Raji (cell line): Measurements from ENCODE around the gene TNS3.

Source experiments
- POLR2A ChIP-seq: IDR thresholded peaks from 2 replicates; pipeline ENCODE4 v1.6.1; 2011; ENCODE audit warnings: low read depth, low read length, control low read depth; ENCODE audit not compliant: insufficient read depth

Gene TNS3

DNA sequence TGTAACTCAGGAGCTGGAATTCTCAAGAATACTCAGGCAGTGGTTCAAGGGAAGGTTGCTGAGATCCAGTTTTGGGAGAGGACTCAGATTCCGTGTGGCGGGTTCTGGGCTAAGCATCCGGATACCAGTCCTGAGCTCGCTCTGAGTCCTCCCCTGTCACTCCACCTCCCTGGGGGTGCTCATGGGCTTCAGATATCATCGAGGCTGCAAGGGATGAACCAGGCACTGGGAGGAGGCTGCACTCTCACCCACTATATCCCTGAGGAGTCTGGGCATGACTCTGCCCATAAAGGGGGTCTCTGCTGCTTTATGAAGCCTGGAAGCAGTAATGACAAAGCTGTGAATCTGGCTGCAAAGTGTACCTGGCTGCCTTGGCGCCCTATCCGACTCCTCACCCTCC lies 188.5 kb downstream of the TNS3 start:
- TF ChIP-seq POLR2A: no peak

DNA sequence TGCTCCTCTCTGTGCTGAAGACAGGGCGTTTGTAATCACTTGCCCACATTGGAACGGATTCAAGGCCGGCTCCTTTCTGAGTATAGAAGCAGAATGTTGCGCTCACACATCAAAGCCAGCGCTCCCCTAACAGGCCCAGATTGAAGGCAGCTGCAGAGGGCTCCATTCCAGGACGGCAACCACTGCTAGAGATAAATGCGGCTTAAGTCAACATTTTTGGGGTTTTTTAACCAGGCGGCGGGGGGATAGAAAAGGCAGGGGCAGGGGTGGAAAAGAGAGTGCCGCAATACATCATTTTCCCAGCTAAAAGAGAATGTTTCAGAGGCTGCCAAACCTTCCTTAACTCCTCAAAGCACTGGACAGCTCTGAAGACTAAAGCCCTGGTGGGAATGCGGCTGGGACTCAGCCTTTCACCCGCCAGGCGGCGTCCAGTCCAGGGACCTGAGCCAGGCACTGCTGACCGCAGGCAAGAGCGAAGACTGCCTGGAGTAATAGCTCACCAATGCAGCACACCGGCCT lies 189.6 kb downstream of the TNS3 start:
- TF ChIP-seq POLR2A: no peak

DNA sequence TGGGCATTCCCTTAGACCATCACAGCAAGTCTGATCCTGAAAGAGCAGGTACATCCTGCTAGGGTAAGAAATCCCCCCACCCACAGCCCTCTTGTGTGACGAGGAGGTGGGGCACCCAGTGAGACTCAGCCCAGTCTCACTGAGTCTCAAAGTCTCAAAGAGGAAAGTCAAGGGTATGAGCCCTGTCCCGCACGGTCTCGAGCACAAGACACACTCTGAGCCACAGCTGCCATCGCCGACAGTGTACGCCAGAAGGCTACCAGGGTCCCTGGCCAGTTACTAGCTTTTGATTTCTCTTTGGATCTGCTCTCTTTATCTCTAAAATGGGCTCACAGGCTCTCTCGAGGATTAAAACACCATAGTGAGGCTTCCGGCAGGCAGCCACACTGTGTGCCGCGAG lies 190.2 kb downstream of the TNS3 start:
- no peak for TF ChIP-seq POLR2A

DNA sequence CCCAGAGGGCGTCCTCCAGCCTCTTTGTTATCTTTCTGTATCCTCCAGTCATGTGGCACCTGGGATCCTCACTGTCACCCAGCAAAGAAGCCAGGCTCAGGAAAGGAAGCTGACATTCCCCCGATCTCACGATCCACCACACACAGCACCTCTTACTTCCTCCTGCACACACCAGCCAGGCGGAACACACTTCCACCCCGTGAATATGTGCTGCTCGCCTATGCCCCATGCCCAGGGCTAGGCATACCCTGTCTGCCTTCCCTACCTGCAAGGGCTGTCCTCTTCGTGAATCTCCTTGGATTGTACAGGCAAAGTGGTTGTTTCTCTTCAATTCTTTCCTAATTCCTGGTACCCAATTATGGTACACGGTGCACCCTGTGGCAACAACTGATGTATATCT lies 191.0 kb downstream of the TNS3 start:
- TF ChIP-seq POLR2A: no peak

DNA sequence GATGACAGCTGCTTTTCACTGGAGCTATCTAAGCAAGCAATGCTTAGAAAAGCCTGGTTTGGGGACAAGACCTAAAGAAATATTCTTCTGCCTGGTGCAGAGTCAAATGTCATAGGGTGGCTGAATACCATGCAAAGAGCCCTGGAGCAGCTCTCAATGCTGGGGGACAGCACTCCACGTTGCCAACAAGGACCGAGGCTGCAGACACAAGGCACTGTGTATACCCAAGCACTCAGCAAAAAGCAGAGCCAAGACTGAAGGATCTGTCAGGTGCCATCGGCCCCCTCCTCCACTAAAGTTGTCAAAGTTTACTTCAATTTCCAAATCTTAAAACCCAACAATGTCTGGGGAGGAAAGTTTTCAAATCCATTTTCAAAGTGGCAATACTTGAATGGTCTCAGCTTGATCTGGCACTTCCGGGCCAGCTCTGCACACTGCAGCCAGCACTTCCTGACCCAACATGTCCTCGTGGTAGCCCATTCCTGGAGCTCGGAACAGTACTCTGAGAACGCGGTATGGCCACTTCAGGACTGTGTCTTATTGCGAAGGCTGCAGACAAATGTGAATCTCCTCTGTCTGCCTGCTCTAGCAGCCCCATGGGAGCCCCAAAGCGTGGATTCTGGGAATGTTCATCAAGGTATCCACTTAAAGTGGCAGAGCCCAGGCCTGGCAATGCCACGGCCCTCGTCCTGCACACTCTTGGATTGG lies 191.8 kb downstream of the TNS3 start:
- TF ChIP-seq POLR2A: no peak

DNA sequence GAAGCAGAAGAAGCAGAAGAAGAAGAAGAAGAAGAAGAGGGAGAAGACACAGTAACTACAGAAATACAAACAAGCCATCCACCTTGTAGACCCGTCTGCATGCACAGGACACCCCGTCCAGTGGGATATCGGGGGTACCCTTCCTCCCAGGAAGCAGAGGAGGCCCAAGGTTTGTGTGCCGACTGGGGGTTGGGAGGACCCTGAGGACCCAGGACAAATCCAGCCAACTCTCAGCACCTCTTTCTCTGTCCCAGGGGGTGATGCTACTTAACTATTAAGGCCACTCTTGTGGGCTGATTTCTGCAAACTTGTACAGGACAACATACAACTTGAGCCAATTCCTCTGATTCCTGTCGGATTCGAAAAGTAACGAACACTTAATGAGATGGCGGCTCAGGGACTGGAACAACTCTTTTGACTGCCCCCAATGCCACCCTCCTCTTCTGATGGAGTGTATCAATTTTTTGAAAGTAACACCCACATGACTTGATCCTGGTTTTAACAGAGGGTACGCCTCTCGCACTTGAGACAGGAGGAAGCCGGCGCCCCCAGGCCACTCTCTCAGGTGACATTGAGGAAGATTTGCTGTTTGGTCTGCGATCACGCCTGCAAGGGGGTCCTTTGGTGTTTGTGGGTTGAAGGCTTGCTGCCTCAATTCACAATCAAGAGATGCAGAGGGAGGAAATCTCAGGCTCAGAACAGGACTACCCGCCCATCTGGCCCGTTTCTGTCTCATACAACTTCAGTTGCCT lies 192.6 kb downstream of the TNS3 start:
- no peak for TF ChIP-seq POLR2A

DNA sequence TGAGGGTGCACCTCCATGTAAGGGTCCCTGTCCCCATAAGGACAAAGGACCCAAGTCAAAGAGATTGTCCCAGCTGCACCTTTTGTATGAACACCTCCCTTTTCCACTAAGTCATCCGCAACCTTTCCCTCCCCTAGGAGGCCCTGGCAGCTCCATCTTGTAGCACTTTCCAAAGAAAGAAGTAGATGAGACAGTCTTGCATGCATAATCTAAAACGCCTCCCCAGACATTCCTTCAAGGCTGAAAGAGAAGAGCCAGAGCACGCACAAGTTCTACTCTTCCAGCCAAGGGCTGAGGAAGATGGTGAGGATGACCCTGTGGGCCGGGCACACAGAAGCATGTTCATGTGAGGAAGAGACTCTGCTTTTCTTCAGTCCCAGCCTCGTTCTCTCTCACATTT lies 194.4 kb downstream of the TNS3 start:
- no peak for TF ChIP-seq POLR2A

DNA sequence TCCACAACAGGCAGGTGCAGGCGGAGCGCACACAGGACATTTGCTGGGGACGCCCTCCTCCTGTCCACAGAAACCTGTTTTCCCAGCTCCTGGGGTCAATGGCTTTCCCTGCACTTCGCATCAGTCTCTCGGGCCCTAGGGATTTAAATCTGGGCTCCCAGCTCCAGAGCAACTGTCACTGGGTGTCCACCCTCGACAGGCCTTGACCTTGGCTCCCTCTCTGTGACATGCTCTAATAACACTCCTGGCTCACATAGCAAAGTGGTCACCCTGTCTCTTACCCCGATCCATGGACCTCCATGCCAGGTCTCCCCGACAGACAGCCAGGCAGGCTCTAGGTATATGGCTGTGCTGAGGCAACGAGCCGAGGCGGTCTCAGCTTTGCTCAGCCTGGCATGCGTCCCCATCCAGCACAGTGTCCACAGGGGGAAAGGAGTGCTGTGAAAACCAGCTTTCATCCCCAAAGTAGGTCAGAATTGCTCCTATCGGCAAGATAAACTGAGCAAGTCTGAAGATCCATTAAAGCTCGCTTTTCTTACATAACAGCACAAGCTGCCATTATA lies 195.6 kb downstream of the TNS3 start:
- TF ChIP-seq POLR2A: no peak

DNA sequence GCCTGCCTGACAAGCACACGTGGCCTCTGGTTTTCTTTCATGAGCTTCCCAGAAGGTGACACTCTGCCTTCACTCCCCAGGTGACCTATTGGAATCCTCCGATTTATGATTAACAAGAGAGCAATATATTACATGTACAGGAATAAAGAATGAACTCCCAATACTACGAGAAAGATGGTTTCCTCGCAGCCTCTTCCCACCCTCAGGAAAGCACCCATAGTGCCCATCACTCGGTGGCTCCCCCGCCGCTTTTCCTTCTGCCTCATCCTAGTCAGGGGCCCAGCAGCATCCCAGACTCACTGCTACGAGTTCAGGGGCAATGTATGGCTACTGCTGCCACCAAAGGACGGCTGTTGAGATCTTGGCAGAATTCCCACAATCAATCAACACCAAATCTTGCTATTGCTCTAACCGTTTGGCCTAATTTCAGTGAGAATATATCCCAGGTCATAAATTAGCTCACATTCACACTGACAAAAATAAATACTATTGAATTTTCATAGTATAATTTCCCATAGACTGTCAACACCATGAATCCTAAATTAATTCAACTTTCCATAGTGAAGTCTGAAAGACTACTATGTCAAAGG lies 196.3 kb downstream of the TNS3 start:
- no peak for TF ChIP-seq POLR2A

DNA sequence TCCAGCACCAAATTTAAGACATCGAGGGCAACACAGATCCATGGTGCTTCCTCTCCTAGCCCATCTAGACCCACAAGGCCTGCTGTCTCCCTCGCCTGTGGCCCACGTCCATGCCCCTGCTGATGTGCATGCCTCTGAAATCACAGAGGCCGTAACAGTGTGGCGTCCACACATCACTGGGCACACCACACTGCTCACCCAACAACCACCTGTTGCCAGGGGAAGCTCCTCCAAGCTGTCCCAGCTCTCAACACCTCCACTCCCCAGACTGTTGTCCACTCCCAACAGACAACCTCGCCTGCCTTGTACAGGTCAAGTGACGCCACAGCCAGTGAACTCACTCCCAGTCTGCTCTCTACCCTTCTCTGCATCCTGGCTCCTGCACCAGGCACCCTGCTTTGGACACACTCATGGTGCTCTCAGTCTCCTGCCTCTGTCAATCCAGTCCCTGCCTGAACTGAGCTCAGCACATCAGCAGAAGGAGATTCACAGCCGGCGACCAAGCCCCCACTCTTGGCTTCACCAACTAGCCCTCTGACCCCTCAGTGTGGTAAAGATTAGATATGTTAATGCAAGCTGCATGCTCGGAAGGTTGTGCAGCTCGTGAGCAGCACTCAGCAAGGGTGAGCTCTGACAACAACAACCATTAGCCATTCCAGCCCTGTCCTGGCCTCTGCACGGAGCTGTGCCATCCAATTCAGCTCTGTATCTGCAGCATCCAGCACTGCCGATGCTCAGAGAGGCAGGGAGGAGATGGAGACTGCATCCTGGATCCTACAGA lies 197.0 kb downstream of the TNS3 start:
- TF ChIP-seq POLR2A: no peak

DNA sequence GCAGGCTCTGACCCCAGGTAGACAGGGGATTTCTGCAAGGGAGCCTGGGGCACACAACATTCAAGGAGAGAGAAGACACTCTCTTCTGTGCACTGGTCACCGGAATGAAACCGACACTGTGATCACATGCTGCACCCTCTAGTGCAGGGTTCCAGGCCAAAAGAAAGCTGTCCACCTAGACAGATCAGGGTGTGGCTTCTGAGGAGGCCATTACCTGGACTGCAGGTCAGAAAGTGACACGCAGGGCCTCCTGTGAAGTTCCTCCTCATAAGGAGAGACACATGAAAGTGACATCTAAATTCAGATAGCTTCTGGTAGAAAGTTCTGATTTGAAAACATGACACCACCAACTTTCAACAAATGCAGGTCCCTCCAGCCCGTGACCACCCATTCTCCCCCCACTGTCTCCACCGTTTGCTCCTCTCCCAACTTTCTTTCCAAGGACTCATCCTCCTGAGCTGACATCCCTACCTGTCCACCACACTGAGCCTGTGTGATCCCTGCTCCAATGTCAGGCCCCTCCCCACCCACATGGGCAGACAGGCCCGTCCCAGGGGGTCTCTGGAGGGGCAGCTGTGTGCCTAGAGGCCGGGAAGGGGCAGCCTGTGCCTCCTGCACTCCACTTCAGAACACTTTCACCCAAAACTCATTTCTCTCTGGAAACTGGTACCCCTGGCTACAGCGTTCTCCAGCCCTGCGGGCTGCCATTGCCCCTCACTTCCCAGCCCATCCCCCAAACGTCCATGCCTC lies 198.0 kb downstream of the TNS3 start:
- no peak for TF ChIP-seq POLR2A

DNA sequence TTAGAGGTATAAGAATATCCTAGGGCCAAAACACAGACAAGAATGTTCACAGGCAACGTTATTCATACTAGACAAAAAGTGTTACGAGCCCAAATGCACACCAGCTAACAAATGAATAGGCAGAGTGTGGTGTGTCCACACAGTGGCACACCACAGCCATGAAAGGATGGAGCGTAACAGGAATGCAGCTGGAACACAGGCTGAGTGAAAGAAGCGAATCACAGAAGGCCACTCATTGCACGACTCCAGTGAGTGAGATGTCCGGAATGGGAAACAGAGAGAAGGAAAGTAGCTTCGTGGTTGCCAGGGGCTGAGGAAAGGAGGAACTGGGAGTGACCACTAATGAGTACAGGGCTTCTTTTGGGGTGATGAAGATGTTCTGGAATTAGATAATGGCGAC lies 198.8 kb downstream of the TNS3 start:
- no peak for TF ChIP-seq POLR2A

DNA sequence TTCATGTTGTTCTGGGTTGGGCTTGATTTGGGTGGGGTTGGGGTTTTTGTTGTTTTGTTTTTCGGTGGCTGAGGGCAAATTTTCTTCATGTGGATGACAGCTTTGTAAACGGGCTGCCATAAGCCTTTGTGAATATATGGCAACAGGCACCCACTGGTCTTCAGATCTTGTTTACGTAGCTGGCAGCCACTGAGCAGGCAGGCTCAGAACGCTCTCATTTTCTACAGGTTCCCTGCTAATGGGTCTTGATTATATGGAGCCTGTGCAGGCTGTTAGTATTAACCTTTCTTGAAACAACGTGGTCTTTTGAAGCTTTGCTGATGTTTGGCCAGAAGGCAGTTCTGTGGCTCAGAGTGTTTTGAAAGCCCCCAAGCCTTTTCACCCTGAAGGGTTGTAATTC lies 199.7 kb downstream of the TNS3 start:
- no peak for TF ChIP-seq POLR2A

DNA sequence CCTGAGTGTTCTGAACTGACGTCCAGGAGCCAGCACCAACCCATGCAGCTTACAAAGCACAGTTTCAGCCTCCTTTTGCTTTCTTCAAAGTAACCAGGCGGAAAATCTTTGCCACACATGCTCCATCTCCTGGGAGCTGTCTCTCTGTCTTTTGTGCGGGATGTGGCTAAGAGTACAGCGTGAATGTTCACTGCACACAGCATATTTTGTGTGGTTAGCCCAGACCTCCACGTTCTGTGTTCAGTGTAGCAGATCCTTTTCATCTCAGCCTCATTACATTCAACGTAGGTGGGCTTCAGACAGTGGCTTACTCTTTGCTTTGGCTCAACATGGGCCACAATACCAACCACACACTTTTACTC lies 200.8 kb downstream of the TNS3 start:
- TF ChIP-seq POLR2A: no peak

DNA sequence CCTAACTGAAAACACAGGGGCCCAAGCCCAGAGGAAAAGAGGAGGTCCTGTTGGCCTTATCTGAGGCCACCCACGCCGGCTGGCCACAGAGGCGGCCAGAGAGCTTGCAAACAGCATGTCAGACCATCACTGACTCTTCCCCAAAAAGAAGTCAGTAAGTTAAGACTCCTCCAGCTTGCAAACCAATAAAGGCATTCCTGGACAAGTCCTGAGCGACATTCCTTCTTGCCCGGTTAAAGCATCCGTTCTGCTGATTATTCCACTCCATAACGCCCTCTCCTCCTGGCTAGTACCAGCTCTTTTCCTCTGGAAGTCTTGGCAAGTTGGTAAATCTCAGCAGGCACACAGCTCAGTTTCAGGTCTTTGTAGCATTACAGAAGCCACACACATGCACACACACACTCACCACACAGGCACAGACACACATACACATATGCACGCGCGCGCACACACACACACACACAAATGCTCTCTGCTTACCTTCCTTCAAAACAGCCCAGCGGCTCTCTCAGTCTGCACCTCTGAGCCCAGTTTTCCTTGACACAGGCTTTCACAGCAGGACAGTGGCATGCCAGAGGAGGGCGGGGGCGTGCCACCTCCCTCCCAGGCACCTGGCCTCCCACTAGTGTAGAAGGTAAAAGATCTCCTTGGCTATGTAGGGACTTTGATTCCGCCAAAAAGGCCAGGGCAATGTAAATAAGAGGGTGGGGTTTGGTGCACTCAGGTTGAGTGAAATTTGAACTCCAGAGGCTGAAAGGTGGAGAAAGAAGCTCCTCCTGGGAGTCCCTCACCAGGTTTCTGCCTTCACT lies 201.4 kb downstream of the TNS3 start:
- TF ChIP-seq POLR2A: no peak
